ENCODE data around the gene IL17B.

The IL17B gene

GRCh38 chr5:149416987-149417710, 38.1 kb upstream of the IL17B start:
- H4K20me1 ChIP-seq (ENCODE audit: insufficient read depth), result no peaks in the 10 kb centered on the region
- no peak overlapping the region for H3K27ac ChIP-seq
- H3K36me3 ChIP-seq (ENCODE audit: insufficient read depth), result no peaks in the 10 kb centered on the region
- no peaks in the 10 kb centered on the region for H3K27me3 ChIP-seq (ENCODE audit: insufficient read depth, low read depth)
- no peak overlapping the region for H2AFZ ChIP-seq (ENCODE audit: low read depth)
- no peak overlapping the region for H3K9ac ChIP-seq
- H3K79me2 ChIP-seq (ENCODE audit: insufficient read depth, low read depth), result no peaks in the 10 kb centered on the region
- H3K4me3 ChIP-seq (IDR thresholded peaks at IDR 0.05; ENCODE audit: insufficient read depth, low read depth, low read length), result no peak overlapping the region
- TF ChIP-seq, protein P1, sequence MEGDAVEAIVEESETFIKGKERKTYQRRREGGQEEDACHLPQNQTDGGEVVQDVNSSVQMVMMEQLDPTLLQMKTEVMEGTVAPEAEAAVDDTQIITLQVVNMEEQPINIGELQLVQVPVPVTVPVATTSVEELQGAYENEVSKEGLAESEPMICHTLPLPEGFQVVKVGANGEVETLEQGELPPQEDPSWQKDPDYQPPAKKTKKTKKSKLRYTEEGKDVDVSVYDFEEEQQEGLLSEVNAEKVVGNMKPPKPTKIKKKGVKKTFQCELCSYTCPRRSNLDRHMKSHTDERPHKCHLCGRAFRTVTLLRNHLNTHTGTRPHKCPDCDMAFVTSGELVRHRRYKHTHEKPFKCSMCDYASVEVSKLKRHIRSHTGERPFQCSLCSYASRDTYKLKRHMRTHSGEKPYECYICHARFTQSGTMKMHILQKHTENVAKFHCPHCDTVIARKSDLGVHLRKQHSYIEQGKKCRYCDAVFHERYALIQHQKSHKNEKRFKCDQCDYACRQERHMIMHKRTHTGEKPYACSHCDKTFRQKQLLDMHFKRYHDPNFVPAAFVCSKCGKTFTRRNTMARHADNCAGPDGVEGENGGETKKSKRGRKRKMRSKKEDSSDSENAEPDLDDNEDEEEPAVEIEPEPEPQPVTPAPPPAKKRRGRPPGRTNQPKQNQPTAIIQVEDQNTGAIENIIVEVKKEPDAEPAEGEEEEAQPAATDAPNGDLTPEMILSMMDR (conservative IDR thresholded peaks at IDR 0.05; ENCODE audit: low read depth, low read length), result no peak
- H3K4me1 ChIP-seq (ENCODE audit: low read depth, poor library complexity, severe bottlenecking), result no peaks in the 10 kb centered on the region
- no peak overlapping the region for H3K4me2 ChIP-seq

- Histone ChIP-seq H2AFZ (ENCODE audit: low read depth) (no peak overlapping the region), H3K4me3 (IDR thresholded peaks at IDR 0.05; ENCODE audit: insufficient read depth, low read depth, low read length) (no peak overlapping the region), H3K27me3 (ENCODE audit: insufficient read depth, low read depth) (no peaks in the 10 kb centered on the region), H4K20me1 (ENCODE audit: insufficient read depth) (no peaks in the 10 kb centered on the region), H3K79me2 (ENCODE audit: insufficient read depth, low read depth) (no peaks in the 10 kb centered on the region), H3K4me2 (no peak overlapping the region), H3K9ac (no peak overlapping the region), H3K36me3 (ENCODE audit: insufficient read depth) (no peaks in the 10 kb centered on the region), H3K4me1 (ENCODE audit: low read depth, poor library complexity, severe bottlenecking) (no peaks in the 10 kb centered on the region), H3K27ac (no peak overlapping the region)
- TF ChIP-seq, protein P1 (conservative IDR thresholded peaks at IDR 0.05; ENCODE audit: low read depth, low read length), result no peak
Observed at GRCh38 chr5:149415066-149415967, 36.2 kb upstream of the IL17B start.

GRCh38 chr5:149414405-149415065, 35.4 kb upstream of the IL17B start:
- no peaks in the 10 kb centered on the region for H3K79me2 ChIP-seq (ENCODE audit: insufficient read depth, low read depth)
- H3K4me2 ChIP-seq, result no peak overlapping the region
- H3K27me3 ChIP-seq (ENCODE audit: insufficient read depth, low read depth), result no peaks in the 10 kb centered on the region
- no peaks in the 10 kb centered on the region for H3K4me1 ChIP-seq (ENCODE audit: low read depth, poor library complexity, severe bottlenecking)
- H2AFZ ChIP-seq (ENCODE audit: low read depth), result no peak overlapping the region
- no peaks in the 10 kb centered on the region for H4K20me1 ChIP-seq (ENCODE audit: insufficient read depth)
- H3K36me3 ChIP-seq (ENCODE audit: insufficient read depth), result no peaks in the 10 kb centered on the region
- H3K4me3 ChIP-seq (IDR thresholded peaks at IDR 0.05; ENCODE audit: insufficient read depth, low read depth, low read length), result no peak overlapping the region
- no peak overlapping the region for H3K9ac ChIP-seq
- H3K27ac ChIP-seq, result no peak overlapping the region
- TF ChIP-seq, protein P1 (conservative IDR thresholded peaks at IDR 0.05; ENCODE audit: low read depth, low read length), result no peak

DNA sequence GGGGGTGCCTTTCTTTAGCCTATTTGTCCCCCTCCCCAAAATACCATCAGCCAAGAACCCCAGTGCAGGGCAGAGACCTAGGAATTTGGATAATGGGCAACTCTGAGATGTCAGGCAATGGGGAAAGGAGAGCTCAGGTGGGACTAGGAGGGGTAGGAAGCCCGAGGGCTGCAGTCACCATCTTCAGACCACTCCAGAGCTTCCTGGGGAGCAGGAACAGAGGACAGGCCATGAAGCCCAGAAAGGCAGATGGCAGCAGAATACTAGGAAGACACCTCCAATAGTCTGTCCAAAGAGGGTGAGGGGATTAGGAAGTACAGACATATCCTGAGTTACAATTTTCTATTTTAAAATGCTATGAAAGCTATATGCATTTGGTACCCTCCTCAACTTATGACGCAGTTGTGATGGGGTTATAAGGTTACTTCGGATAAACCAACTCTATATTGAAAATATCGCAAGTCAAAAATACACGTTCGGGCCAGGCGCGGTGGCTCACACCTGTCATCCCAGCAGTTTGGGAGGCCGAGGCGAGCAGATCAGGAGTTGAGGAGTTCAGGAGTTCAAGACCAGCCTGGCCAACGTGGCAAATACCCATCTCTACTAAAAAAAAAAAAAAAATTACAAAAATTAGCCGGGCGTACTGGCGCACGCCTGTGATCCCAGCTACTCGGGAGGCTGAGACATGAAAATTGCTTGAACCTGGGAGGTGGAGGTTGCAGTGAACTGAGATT, 34.6 kb upstream of the IL17B start:
- H3K79me2 ChIP-seq (ENCODE audit: insufficient read depth, low read depth), result no peaks in the 10 kb centered on the region
- H3K4me1 ChIP-seq (ENCODE audit: low read depth, poor library complexity, severe bottlenecking), result no peaks in the 10 kb centered on the region
- H3K27me3 ChIP-seq (ENCODE audit: insufficient read depth, low read depth), result no peaks in the 10 kb centered on the region
- H3K4me3 ChIP-seq (IDR thresholded peaks at IDR 0.05; ENCODE audit: insufficient read depth, low read depth, low read length), result no peak overlapping the region
- no peak overlapping the region for H3K4me2 ChIP-seq
- H3K36me3 ChIP-seq (ENCODE audit: insufficient read depth), result no peaks in the 10 kb centered on the region
- H2AFZ ChIP-seq (ENCODE audit: low read depth), result no peak overlapping the region
- TF ChIP-seq, protein P1 (conservative IDR thresholded peaks at IDR 0.05; ENCODE audit: low read depth, low read length), result no peak
- no peak overlapping the region for H3K9ac ChIP-seq
- no peaks in the 10 kb centered on the region for H4K20me1 ChIP-seq (ENCODE audit: insufficient read depth)
- H3K27ac ChIP-seq, result no peak overlapping the region
